T-helper 2 cell treated with Interferon-gamma antibody and Interleukin-4, amounts not matched to agents 100 ng/mL and 5 ng/mL, for 36 hours (primary cell): ENCODE measurements around the gene GPC3. TPM values are rescaled to one million over a fixed set of nuclear protein-coding genes. Genes with fewer than 3 reads are reported as not detected.
"Not testable (repeated sequence)": the region's sequence is repeated elsewhere in the genome, so short reads cannot be mapped to it uniquely, and the experiment has no call there.

Experiments
- intact Hi-C: fragments of 100-400 bp; cut with micrococcal nuclease; formaldehyde crosslinking; loops from one replicate; pipeline ENCODE4 v1.15.1; 2023
- total RNA-seq: library from RNA; stranded (reverse); gene quantifications from 2 replicates; pipeline ENCODE4 v1.2.3, GENCODE V29; 2022

Gene GPC3
- total RNA-seq, 1 donor from 2014 or later: 0.45 TPM

GRCh38 chrX:133789829-133790228, 195.6 kb downstream of the GPC3 start:
- intact Hi-C loops: loop anchor here (5.0 kb wide), 1 partner anchor 462 kb away; no protein-coding TSS in a partner anchor

- intact Hi-C loops: no loop called here
Observed at GRCh38 chrX:133786382-133786781, 199.0 kb downstream of the GPC3 start.

GRCh38 chrX:133783274-133783673, 202.1 kb downstream of the GPC3 start:
- intact Hi-C loops: no loop called here

GRCh38 chrX:133781174-133781573, 204.2 kb downstream of the GPC3 start:
- intact Hi-C loops: no loop called here

GRCh38 chrX:133776072-133776471, 209.3 kb downstream of the GPC3 start:
- intact Hi-C loops: no loop called here

- intact Hi-C loops: no loop called here
Observed at GRCh38 chrX:133774807-133775206, 210.6 kb downstream of the GPC3 start.

GRCh38 chrX:133771086-133771646, 214.2 kb downstream of the GPC3 start:
- intact Hi-C loops: no loop called here

GRCh38 chrX:133762976-133763548, 222.3 kb downstream of the GPC3 start:
- intact Hi-C loops: not testable (repeated sequence)

GRCh38 chrX:133754657-133755056, 230.7 kb downstream of the GPC3 start:
- intact Hi-C loops: no loop called here

GRCh38 chrX:133749951-133750350, 235.4 kb downstream of the GPC3 start:
- intact Hi-C loops: no loop called here

GRCh38 chrX:133749370-133749769, 236.0 kb downstream of the GPC3 start:
- intact Hi-C loops: no loop called here

GRCh38 chrX:133747196-133747595, 238.2 kb downstream of the GPC3 start:
- intact Hi-C loops: no loop called here

GRCh38 chrX:133746593-133746992, 238.8 kb downstream of the GPC3 start:
- intact Hi-C loops: no loop called here

GRCh38 chrX:133745349-133745748, 240.0 kb downstream of the GPC3 start:
- intact Hi-C loops: no loop called here

- intact Hi-C loops: no loop called here
Observed at GRCh38 chrX:133742602-133743305, 242.6 kb downstream of the GPC3 start.

- intact Hi-C loops: no loop called here
Observed at GRCh38 chrX:133741303-133741702, 244.1 kb downstream of the GPC3 start.

GRCh38 chrX:133726642-133727041, 258.8 kb downstream of the GPC3 start:
- intact Hi-C loops: no loop called here

GRCh38 chrX:133726211-133726630, 259.2 kb downstream of the GPC3 start:
- intact Hi-C loops: no loop called here

GRCh38 chrX:133723930-133724329, 261.5 kb downstream of the GPC3 start:
- intact Hi-C loops: no loop called here

GRCh38 chrX:133722756-133723155, 262.6 kb downstream of the GPC3 start:
- intact Hi-C loops: no loop called here

GRCh38 chrX:133720269-133720668, 265.1 kb downstream of the GPC3 start:
- intact Hi-C loops: not testable (repeated sequence)

GRCh38 chrX:133715715-133716114, 269.7 kb downstream of the GPC3 start:
- intact Hi-C loops: no loop called here

- intact Hi-C loops: no loop called here
Observed at GRCh38 chrX:133709501-133709900, 275.9 kb downstream of the GPC3 start.
